HG02571 (cell line): ENCODE results near the gene LSAMP.
"Not testable (repeated sequence)": the region's sequence is repeated elsewhere in the genome, so short reads cannot be mapped to it uniquely, and the experiment has no call there.

Source experiments
- ATAC-seq: cut with Tn5 transposase; IDR thresholded peaks from one replicate; pipeline ENCODE4 v1.9.1; 2021; ENCODE audit warnings: mild to moderate bottlenecking, moderate library complexity; ENCODE audit not compliant: unreplicated experiment

LSAMP gene

DNA sequence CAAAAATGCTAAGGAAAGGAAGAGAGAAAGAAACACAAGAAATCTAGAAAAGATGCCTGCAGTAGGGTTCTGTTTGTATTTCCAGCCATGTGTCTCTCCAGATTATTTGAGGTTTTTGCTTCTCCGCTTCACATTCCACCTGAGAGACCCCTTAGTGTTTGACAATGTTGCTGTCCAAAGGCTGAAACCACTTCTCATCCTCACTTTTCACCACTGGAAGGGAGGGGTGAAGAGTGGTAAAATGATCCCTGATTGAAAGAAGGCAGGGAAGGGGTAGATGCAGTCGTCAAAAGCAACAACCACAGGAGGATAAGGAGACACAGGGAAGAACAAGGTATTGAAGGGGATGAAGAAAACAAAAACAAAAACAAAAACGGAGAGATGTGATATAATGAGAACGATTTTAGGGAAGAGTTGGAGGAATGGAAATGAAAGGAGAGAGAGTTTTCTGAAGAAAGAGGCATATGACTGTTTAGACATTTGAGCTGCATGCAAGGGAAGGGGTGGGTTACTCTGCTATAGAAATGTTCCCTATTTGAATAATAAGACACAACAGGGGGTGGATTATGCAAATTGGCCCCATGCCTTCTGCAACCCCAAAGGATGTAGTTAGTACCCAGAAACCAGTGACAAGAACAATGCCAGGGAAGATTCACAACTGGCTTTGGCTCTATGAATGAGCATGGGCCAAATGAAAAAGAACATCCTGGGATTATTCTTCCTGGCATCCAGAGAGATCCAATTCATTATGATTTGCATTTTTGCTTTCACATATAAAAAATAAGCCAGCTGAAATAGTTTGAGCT is 586.1 kb downstream of the LSAMP start:
- no peak for ATAC-seq

DNA sequence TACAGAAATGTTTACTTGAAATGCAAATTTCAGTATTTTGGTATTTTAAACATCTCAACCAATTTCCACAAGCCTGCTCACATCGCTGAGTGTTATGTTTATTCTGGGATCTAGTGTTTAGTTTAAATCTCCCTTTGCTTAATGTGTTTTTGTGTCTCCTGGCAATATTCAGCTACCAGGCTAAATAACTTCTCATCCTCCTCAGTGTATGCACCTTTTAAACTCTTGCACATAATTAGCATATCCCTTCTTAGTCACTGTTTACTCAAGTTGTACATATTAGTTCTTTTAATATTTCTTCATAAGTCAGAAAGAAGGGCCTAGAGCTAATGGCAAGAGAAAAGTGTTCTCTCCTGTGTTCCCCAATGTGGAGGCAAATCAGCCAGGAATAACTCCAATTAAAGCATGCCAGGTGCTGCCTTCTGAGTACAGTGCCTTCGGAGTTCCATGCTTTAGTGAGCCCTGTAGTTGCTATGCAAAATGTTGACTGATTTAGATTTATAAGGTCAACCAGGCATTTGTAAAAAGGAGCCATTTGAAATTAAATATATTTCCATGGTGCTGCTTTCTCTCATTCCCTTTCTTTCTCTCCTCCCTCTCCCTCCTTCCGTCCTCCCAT is 587.7 kb downstream of the LSAMP start:
- ATAC-seq = no peak

GRCh38 chr3:115855911-115856310 is 589.4 kb downstream of the LSAMP start:
- no peak for ATAC-seq

- ATAC-seq = no peak
Measured at GRCh38 chr3:115853104-115853503, 592.2 kb downstream of the LSAMP start.

GRCh38 chr3:115852278-115852677 is 593.0 kb downstream of the LSAMP start:
- ATAC-seq = no peak

DNA sequence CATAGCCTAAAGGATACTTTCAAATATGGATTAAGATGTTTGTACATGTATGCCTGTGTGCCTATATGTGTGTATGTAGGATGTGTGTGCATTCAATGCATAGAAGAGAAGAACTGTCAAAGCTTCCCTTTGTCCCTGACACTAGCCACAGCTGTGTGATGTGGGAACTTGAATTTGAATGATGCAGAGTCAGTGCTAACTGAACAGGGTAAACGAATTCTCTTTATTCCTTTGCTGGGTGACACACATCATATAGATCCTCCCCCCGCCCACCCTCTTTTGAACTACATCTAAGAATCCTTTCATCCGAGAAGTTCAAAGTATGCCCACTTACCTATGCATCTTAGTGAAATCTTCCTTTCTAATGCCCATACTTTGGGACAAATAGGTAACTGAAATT is 593.7 kb downstream of the LSAMP start:
- no peak for ATAC-seq

DNA sequence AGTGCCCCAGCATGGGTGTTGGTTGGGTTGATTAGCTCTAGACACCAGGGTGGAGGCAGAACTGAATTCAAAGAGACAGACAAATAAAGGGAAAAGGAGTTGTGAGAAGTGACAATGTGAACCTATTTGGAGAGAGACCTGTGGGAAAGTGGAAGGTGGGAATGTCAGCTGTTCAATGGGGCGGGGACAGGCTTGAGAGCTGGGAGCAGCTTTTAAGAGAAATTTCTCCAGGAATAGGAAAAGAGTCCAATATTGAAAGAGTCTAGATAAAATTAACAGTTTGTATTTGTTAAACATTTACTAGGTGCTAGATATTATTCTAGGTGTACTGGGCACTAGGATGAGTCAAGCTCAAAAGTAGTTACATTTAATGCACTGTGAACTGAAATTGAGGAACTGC is 596.6 kb downstream of the LSAMP start:
- no peak for ATAC-seq

GRCh38 chr3:115845986-115846385 is 599.3 kb downstream of the LSAMP start:
- ATAC-seq = no peak

DNA sequence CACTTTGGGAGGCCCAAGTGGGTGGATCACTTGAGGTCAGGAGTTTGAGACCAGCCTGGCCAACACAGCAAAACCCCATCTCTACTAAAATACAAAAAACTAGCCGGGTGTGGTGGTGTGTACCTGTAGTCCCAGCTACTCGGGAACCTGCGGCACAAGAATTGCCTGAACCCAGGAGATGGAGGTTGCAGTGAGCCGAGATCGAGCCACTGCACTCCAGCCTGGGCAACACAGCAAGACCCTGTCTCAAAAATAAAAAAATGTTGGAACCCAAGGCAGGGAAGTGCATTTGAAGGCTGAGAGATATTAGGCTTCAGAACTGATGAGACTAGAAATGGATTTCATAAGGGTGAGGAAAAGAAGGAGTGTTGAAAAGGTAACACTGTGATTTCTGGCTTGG is 600.6 kb downstream of the LSAMP start:
- not testable (repeated sequence) for ATAC-seq

GRCh38 chr3:115843206-115843605 is 602.1 kb downstream of the LSAMP start:
- ATAC-seq = no peak

GRCh38 chr3:115839246-115839645 is 606.0 kb downstream of the LSAMP start:
- no peak for ATAC-seq

DNA sequence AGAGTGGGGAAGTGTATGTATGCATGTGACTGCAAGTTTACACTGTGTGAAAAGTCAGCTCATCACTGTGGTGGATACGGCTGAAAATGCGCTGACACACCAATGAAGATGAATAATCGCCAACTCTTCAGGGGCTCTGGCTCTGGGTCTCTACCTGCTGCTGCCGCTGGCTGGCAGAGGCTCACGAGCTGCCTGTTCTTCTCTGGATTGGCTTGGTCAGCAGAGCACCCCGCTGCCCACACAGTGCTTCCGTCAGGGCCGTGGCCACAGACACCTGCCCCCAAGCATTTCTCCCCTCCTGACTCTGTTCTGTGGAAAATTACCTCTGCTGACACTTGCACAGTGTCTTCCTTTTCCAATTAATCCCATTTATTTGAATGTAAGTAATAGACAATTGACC is 606.5 kb downstream of the LSAMP start:
- no peak for ATAC-seq

- ATAC-seq = no peak
Measured at GRCh38 chr3:115836944-115837343, 608.3 kb downstream of the LSAMP start.

GRCh38 chr3:115835946-115836345 is 609.3 kb downstream of the LSAMP start:
- ATAC-seq = no peak

DNA sequence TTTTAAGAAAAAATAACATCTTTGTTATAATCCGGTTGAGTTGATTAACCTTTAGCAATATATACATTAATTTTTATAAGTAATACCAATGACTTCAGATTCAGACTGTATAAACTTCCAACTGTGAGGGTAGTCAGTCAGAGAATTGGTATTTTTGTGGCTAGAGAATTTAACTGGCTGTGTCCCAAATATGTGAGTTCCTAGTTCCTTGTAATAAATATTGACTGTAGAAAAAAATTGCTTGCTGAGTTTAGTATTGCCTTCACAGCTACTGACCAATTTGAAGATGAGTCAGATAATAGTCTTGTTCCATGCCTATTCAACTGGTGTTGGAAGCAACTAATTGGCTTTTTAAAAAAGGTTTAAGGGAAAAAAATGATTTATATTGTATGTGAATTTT is 611.2 kb downstream of the LSAMP start:
- ATAC-seq = no peak

GRCh38 chr3:115833074-115833473 is 612.2 kb downstream of the LSAMP start:
- ATAC-seq = no peak

DNA sequence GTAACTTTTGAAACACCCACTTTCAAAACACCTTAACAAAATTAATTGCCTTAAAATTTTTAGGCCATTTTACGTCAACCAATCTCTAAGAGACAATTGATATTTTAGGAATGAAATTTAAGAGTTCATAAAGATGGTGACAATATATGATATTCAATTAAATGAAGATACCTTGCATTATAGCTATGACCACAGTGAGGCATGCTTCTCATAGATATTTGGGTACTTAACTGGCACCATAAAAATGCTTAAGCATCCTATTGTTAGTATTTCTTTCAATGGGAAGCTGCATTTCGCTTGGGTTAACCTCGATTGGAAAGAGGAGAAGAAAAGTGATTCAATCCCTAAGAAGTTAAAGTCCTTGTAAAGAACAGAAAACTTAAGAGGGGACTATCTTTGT is 613.0 kb downstream of the LSAMP start:
- ATAC-seq = no peak

DNA sequence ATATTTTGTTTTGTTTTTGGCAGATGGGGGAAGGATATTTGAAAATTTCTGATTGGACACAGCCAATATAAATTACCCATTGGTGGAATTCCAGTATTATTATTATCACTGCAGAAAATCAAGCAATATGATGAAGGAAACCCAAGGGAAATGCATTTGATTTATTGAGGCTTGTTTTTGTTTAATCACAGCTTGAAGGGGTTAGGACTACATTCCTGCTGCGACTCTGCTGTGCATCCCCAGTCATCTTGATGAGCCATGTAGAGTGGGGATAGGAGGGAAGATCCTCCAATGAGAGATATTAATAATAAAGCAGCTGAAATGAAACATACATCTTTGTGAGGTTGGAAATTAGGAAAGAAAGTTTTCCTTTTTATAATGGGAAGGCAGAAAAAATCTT is 613.4 kb downstream of the LSAMP start:
- no peak for ATAC-seq

- ATAC-seq = no peak
Measured at GRCh38 chr3:115830764-115831395, 614.4 kb downstream of the LSAMP start.

- no peak for ATAC-seq
Measured at GRCh38 chr3:115828401-115828800, 616.9 kb downstream of the LSAMP start.

GRCh38 chr3:115827495-115827894 is 617.8 kb downstream of the LSAMP start:
- ATAC-seq = no peak

GRCh38 chr3:115825046-115825445 is 620.2 kb downstream of the LSAMP start:
- no peak for ATAC-seq
